ENCODE data around the gene VEPH1. TPM values are rescaled to one million over a fixed set of nuclear protein-coding genes. Genes with fewer than 3 reads are reported as not detected.

Gene VEPH1
- total and polyA plus RNA-seq, 11 donors: 0.40 to 0.79 (median 0.45) TPM; not detected in 6

- Histone ChIP-seq H3K36me3 (no peaks in the 10 kb centered on the region), H3K4me3 (peak overlapping the region in 11 of 12 donors; percentile 38 to 67 (median 51)), H3K27me3 (peaks cover 0 to 14% (median 5%) of the 10 kb centered on the region in 9 donors), H3K4me1 (peaks cover 0 to 16% (median 6%) of the 10 kb centered on the region in 12 donors), H3K9me3 (peaks cover 0 to 8% (median 0%) of the 10 kb centered on the region in 12 donors), H3K27ac (peak overlapping the region in 2 of 12 donors; percentile 9 to 78)
- DNase-seq (no peak), ATAC-seq (peak in 1 of 4 donors; percentile 25)
- intact Hi-C loops (cut with DNase I): no loop called here
- TF ChIP-seq POLR2A (IDR thresholded peaks at IDR 0.05) (no peak), CTCF (IDR thresholded peaks at IDR 0.05) (no peak)
- WGBS, 4 donors: 2 to 6% (median 3%) methylated on average over 15 to 22 of the region's 22 CpGs
Observed at GRCh38 chr3:157438194-157438730, 65.0 kb downstream of the VEPH1 start.

- DNase-seq: peak in 4 of 5 donors; percentile 25 to 34 (median 28)
- H3K27ac ChIP-seq: peak within 1 kb of the TSS in 3 of 12 donors; percentile 19 to 78 (median 40)
Observed at GRCh38 chr3:157436583-157437291, 66.5 kb downstream of the VEPH1 start, which contains the start of gene PTX3. Gene PTX3, plus strand, starts transcription at chr3:157436850. Its CDS starts 84 bp downstream, at chr3:157436934.

GRCh38 chr3:157429708-157430107 lies 73.5 kb downstream of the VEPH1 start:
- intact Hi-C loops (cut with DNase I): no loop called here
- ATAC-seq (no peak), DNase-seq (no peak)
- TF ChIP-seq POLR2A (IDR thresholded peaks at IDR 0.05): no peak
- no peak for TF ChIP-seq CTCF (IDR thresholded peaks at IDR 0.05)
- peaks cover 0 to 13% (median 0%) of the 10 kb centered on the region in 12 donors for H3K4me1 ChIP-seq
- H3K27me3 ChIP-seq: no peaks in the 10 kb centered on the region
- no peak overlapping the region for H3K4me3 ChIP-seq
- H3K36me3 ChIP-seq: no peaks in the 10 kb centered on the region
- WGBS, 4 donors: 60 to 75% (median 65%) methylated on average over 2 of the region's 2 CpGs
- peaks cover 0 to 1% (median 0%) of the 10 kb centered on the region in 12 donors for H3K9me3 ChIP-seq
- no peak overlapping the region for H3K27ac ChIP-seq

More at GRCh38 chr3:157436583-157437291, 66.5 kb downstream of the VEPH1 start, which contains the start of gene PTX3:
- peaks cover 0 to 14% (median 5%) of the 10 kb centered on the region in 9 donors for H3K27me3 ChIP-seq
- WGBS, 4 donors: 12 to 28% (median 16%) methylated on average over 15 of the region's 15 CpGs
- H3K4me3 ChIP-seq: peak within 1 kb of the TSS; percentile 30 to 67 (median 50)
- peak; percentile 60 to 78 (median 76) for ATAC-seq
- intact Hi-C loops (cut with DNase I): no loop called here
- no peaks in the 10 kb centered on the region for H3K36me3 ChIP-seq
- H3K4me1 ChIP-seq: peaks cover 0 to 16% (median 6%) of the 10 kb centered on the region in 12 donors
- H3K9me3 ChIP-seq: peaks cover 0 to 8% (median 0%) of the 10 kb centered on the region in 12 donors
- TF ChIP-seq CTCF (IDR thresholded peaks at IDR 0.05) (no peak), POLR2A (IDR thresholded peaks at IDR 0.05) (no peak)

GRCh38 chr3:157428853-157429252 lies 74.4 kb downstream of the VEPH1 start:
- ATAC-seq (no peak), DNase-seq (no peak)

More at GRCh38 chr3:157428853-157429252, 74.4 kb downstream of the VEPH1 start:
- no peaks in the 10 kb centered on the region for H3K36me3 ChIP-seq
- H3K4me1 ChIP-seq: peaks cover 0 to 13% (median 0%) of the 10 kb centered on the region in 12 donors
- WGBS, 4 donors: 51 to 75% (median 65%) methylated on average over 1 of the region's 1 CpG
- H3K27ac ChIP-seq: no peak overlapping the region
- H3K9me3 ChIP-seq: no peaks in the 10 kb centered on the region
- intact Hi-C loops (cut with DNase I): no loop called here
- H3K4me3 ChIP-seq: no peak overlapping the region
- TF ChIP-seq CTCF (IDR thresholded peaks at IDR 0.05): no peak
- TF ChIP-seq POLR2A (IDR thresholded peaks at IDR 0.05): no peak
- H3K27me3 ChIP-seq: no peaks in the 10 kb centered on the region
